SU-DHL-6 (cell line): ENCODE data around the gene GRAMD1A.
A peak's percentile ranks its signal among the peaks of the same experiment; 100 is the strongest.

Source experiments
- H2AFZ ChIP-seq: fragments of 200-600 bp; sonication (generic); 2 replicates; pipeline ENCODE4 v1.6.1; 2014; ENCODE audit warnings: low read depth, mild to moderate bottlenecking, moderate library complexity, mixed read lengths, antibody characterized with exemption, low read length; ENCODE audit not compliant: severe bottlenecking
- H3F3A ChIP-seq: fragments of 200-600 bp; shearing (Covaris generic); 2 replicates; pipeline ENCODE4 v1.6.0; 2016; ENCODE audit warnings: antibody characterized with exemption, mild to moderate bottlenecking; ENCODE audit not compliant: insufficient read depth
- H3K27ac ChIP-seq: fragments of 200-600 bp; sonication (generic); 2 replicates; pipeline ENCODE4 v1.5.1; 2016; ENCODE audit warnings: low read depth, mild to moderate bottlenecking, low read length, moderate library complexity, mixed read lengths
- H3K27me3 ChIP-seq: fragments of 200-600 bp; sonication (generic), shearing (Covaris generic); 2 replicates; pipeline ENCODE4 v1.6.0; 2014; ENCODE audit warnings: mild to moderate bottlenecking, low read length
- H3K36me3 ChIP-seq: fragments of 200-600 bp; sonication (generic); 2 replicates; pipeline ENCODE4 v1.6.1; 2014; ENCODE audit warnings: mild to moderate bottlenecking, low read length, mixed read lengths
- H3K4me2 ChIP-seq: fragments of 300-600, 200-600 bp; shearing (Covaris generic), sonication (generic); 2 replicates; pipeline ENCODE4 v1.6.0; 2014; ENCODE audit warnings: low read length, low read depth, mild to moderate bottlenecking; ENCODE audit not compliant: poor library complexity, severe bottlenecking
- H3K4me3 ChIP-seq: fragments of 200-600 bp; sonication (generic); 2 replicates; pipeline ENCODE4 v1.5.1; 2014; ENCODE audit warnings: antibody characterized with exemption, low read length, mild to moderate bottlenecking, mixed read lengths; ENCODE audit not compliant: insufficient read depth, poor library complexity, severe bottlenecking
- H3K79me2 ChIP-seq: fragments of 200-600 bp; sonication (generic); 2 replicates; pipeline ENCODE4 v1.6.1; 2014; ENCODE audit warnings: mild to moderate bottlenecking, low read length, moderate library complexity; ENCODE audit not compliant: insufficient read depth
- H3K9ac ChIP-seq: fragments of 200-600 bp; sonication (generic); 2 replicates; pipeline ENCODE4 v1.7.0; 2014; ENCODE audit warnings: mild to moderate bottlenecking, low read length
- H3K9me2 ChIP-seq: fragments of 200-600 bp; sonication (generic); replicated peaks from 2 replicates; pipeline ENCODE4 v1.6.1; 2014; ENCODE audit warnings: low read length; ENCODE audit not compliant: insufficient read depth
- H3K9me3 ChIP-seq: fragments of 200-600 bp; sonication (generic); 2 replicates; pipeline ENCODE4 v1.6.1; 2014; ENCODE audit warnings: low read length, mixed read lengths; ENCODE audit not compliant: insufficient read depth
- H4K20me1 ChIP-seq: fragments of 200-600 bp; sonication (generic); 2 replicates; pipeline ENCODE4 v1.6.1; 2014; ENCODE audit warnings: low read depth, mild to moderate bottlenecking, antibody characterized with exemption, low read length, moderate library complexity, mixed read lengths
- CTCF ChIP-seq: fragments of 200-600 bp; sonication (generic); IDR thresholded peaks from one replicate; pipeline ENCODE4 v1.5.1; 2017; ENCODE audit warnings: antibody characterized with exemption, mild to moderate bottlenecking, low read length, moderate library complexity; ENCODE audit not compliant: insufficient read depth, poor library complexity, severe bottlenecking
- EZH2phosphoT487 ChIP-seq: fragments of 200-600 bp; sonication (generic), shearing (Covaris generic); conservative IDR thresholded peaks from 2 replicates; pipeline ENCODE4 v1.6.1; 2018; ENCODE audit warnings: mild to moderate bottlenecking, antibody characterized with exemption, low read length, moderate library complexity, mixed read lengths

Gene GRAMD1A

GRCh38 chr19:34961775-34962686 is 38.1 kb upstream of the GRAMD1A start:
- Histone ChIP-seq H3K79me2 (no peaks in the 10 kb centered on the region), H3K9ac (no peak overlapping the region), H3K27me3 (no peaks in the 10 kb centered on the region), H3K4me2 (peak overlapping the region; percentile 65), H4K20me1 (no peaks in the 10 kb centered on the region), H3F3A (no peaks in the 10 kb centered on the region), H3K36me3 (peaks cover 22% of the 10 kb centered on the region), H3K27ac (no peak overlapping the region), H3K4me3 (no peak overlapping the region), H2AFZ (no peak overlapping the region), H3K9me3 (peaks cover 23% of the 10 kb centered on the region; the same call in 1 of the 2 replicates), H3K9me2 (no peaks in the 10 kb centered on the region)
- TF ChIP-seq EZH2phosphoT487 (no peak), CTCF (no peak)

- Histone ChIP-seq H3K36me3 (peaks cover 18% of the 10 kb centered on the region), H3K27me3 (no peaks in the 10 kb centered on the region), H4K20me1 (no peaks in the 10 kb centered on the region), H3K9me3 (peaks cover 26% of the 10 kb centered on the region; the same call in 1 of the 2 replicates), H3K9me2 (no peaks in the 10 kb centered on the region), H3K4me2 (peak overlapping the region; percentile 65), H3K79me2 (no peaks in the 10 kb centered on the region), H2AFZ (peak overlapping the region; percentile 99), H3K9ac (peak overlapping the region; percentile 72), H3K4me3 (peak overlapping the region; percentile 79), H3K27ac (no peak overlapping the region), H3F3A (no peaks in the 10 kb centered on the region)
- TF ChIP-seq CTCF (no peak), EZH2phosphoT487 (no peak)
Observed at GRCh38 chr19:34962687-34963572, 37.2 kb upstream of the GRAMD1A start.

- Histone ChIP-seq H3F3A (no peaks in the 10 kb centered on the region), H3K9ac (peak within 1 kb of the TSS; percentile 72), H3K36me3 (peaks cover 9% of the 10 kb centered on the region), H2AFZ (peak within 1 kb of the TSS; percentile 99), H3K27ac (no peak within 1 kb of the TSS), H3K9me2 (no peaks in the 10 kb centered on the region), H3K27me3 (no peaks in the 10 kb centered on the region), H3K79me2 (no peaks in the 10 kb centered on the region), H3K4me3 (peak within 1 kb of the TSS; percentile 79), H3K9me3 (peaks cover 26% of the 10 kb centered on the region; the same call in 1 of the 2 replicates), H4K20me1 (no peaks in the 10 kb centered on the region), H3K4me2 (peak within 1 kb of the TSS; percentile 65)
- TF ChIP-seq EZH2phosphoT487 (no peak), CTCF (no peak)
Observed at GRCh38 chr19:34963573-34964406, 36.3 kb upstream of the GRAMD1A start, which contains the start of gene ZNF792. ZNF792 (minus strand) TSS chr19:34964229; CDS start chr19:34963662, 567 bp downstream.
